Activated naive CD4-positive, alpha-beta T cell treated with anti-CD3 and anti-CD28 coated beads for 36 hours (primary cell): ENCODE results near the gene PTPRE. TPM values are rescaled to one million over a fixed set of nuclear protein-coding genes. Genes with fewer than 3 reads are reported as not detected.

Experiments
- CTCF ChIA-PET: fragments of 350-600 bp; sonication (Branson Sonifier 250); formaldehyde crosslinking; loops from one replicate; lab custom pipeline; 2021; ENCODE audit warnings: antibody characterized with exemption; lab: Charles Lee
- DNase-seq: peaks from one replicate; pipeline ENCODE4 v3.0.0-alpha.2; 2020
- H3K27ac Mint-ChIP-seq: one replicate; pipeline ENCODE4 v1.8.0; 2021; ENCODE audit warnings: mild to moderate bottlenecking, mixed read lengths
- H3K27me3 Mint-ChIP-seq: one replicate; pipeline ENCODE4 v1.8.0; 2021; ENCODE audit warnings: low read depth, mixed read lengths
- H3K36me3 Mint-ChIP-seq: one replicate; pipeline ENCODE4 v1.8.0; 2021; ENCODE audit warnings: low read depth, mixed read lengths
- H3K4me1 Mint-ChIP-seq: one replicate; pipeline ENCODE4 v1.8.0; 2021; ENCODE audit warnings: low read depth, mixed read lengths
- H3K4me3 Mint-ChIP-seq: one replicate; pipeline ENCODE4 v1.8.0; 2021; ENCODE audit warnings: mild to moderate bottlenecking, moderate library complexity, mixed read lengths
- H3K9me3 Mint-ChIP-seq: one replicate; pipeline ENCODE4 v1.8.0; 2021; ENCODE audit warnings: mixed read lengths
- intact Hi-C: fragments of 100-400 bp; cut with micrococcal nuclease; formaldehyde crosslinking; loops from one replicate; pipeline ENCODE4 v1.15.1; 2023
- total RNA-seq, 2 experiments: library from RNA; stranded (reverse); gene quantifications; one replicate each; pipeline ENCODE4 v1.2.3, GENCODE V29; 2021

The PTPRE gene
- total RNA-seq, 2 experiments from 2014 or later: 13.4 to 16.4 TPM

DNA sequence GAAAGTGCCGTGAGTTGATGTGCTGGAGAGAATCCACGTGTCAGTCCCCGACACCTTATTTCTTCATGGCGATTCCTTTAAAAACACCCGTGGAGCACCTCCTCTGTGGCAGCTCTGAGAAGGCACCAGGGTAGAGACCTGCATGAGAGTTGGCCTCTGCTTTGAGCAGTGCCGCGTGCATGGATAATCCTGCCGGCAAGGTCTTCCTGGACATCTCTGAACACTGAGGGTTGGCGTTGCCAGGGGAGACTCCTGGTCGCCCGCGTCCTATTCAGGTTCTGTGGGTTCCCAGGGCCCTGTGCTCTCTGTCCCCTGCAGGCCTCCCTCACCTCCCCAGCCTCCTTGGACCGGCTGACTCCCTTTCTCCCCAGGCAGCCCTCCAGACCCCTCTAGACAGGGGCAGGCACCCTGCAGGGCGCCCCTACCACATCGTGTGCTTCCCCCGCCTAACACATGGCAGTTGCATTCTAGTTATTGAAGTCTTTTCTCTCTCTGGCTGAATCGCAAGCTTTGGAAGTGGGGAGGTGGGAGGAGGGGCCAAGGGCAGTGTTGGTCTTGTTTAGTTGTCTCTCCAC is 123.7 kb downstream of the PTPRE start:
- no peaks in the 10 kb centered on the region for H3K9me3 Mint-ChIP-seq
- no peak overlapping the region for H3K27ac Mint-ChIP-seq
- H3K36me3 Mint-ChIP-seq: no peaks in the 10 kb centered on the region
- CTCF ChIA-PET: no interaction called here
- no peaks in the 10 kb centered on the region for H3K27me3 Mint-ChIP-seq
- H3K4me1 Mint-ChIP-seq: peaks cover 14% of the 10 kb centered on the region
- intact Hi-C loops: no loop called here
- no peak overlapping the region for H3K4me3 Mint-ChIP-seq
- no peak for DNase-seq

GRCh38 chr10:128031216-128031615 is 124.3 kb downstream of the PTPRE start:
- Mint-ChIP-seq H3K27me3 (no peaks in the 10 kb centered on the region), H3K27ac (no peak overlapping the region), H3K9me3 (no peaks in the 10 kb centered on the region), H3K4me3 (no peak overlapping the region), H3K36me3 (no peaks in the 10 kb centered on the region), H3K4me1 (peaks cover 16% of the 10 kb centered on the region)
- CTCF ChIA-PET: no interaction called here
- intact Hi-C loops: no loop called here
- DNase-seq: no peak

DNA sequence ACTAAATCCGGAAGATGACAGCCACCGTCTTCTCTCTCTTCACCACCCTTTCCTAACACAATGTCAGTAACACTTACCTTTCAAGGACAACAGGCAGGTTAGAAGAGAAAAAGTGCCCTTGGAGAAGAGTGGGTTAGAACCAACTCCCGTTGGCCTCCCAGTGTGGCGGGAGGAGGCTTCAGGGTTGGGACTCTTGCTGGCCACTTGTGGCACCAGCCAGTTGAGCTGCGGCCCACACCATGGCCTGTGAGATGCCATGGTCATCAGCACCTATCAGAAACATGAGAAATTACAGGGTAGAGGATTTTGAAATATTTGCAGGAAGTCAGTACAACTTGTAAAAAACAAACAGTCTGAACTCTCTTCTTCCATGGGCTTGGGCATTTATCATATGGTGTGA is 125.6 kb downstream of the PTPRE start:
- no peaks in the 10 kb centered on the region for H3K9me3 Mint-ChIP-seq
- H3K36me3 Mint-ChIP-seq: no peaks in the 10 kb centered on the region
- H3K4me1 Mint-ChIP-seq: peaks cover 7% of the 10 kb centered on the region
- H3K4me3 Mint-ChIP-seq: no peak overlapping the region
- no peaks in the 10 kb centered on the region for H3K27me3 Mint-ChIP-seq
- no peak overlapping the region for H3K27ac Mint-ChIP-seq
- DNase-seq: no peak
- intact Hi-C loops: no loop called here
- CTCF ChIA-PET: interaction anchor here (0.9 to 6.6 kb wide), 3 partner anchors 36 to 125 kb away, joined by 3 to 281 read pairs (median 5); partner anchors contain the start of gene PTPRE

DNA sequence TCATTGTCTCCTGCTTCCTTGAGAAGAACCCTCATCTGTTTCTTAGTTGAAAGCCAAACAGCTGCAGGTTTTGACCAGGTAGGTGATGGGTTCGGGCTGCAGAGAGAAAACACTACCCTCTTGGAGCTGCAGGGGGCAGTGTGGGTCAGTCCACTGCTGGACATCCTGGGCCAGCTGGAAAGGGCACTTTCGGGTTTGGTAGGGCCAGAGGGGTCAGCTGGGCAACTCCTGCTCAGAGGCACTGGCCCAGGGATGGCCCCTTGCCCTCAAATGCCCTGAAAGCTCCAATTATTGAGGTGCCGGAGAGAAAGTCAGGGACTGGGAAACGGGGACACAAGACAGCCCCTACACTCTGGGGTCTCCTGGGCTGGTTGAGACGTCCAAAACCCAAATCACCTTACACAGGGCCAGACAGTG is 128.7 kb downstream of the PTPRE start:
- peak; percentile 78 for DNase-seq
- H3K27ac Mint-ChIP-seq: no peak overlapping the region
- no peaks in the 10 kb centered on the region for H3K27me3 Mint-ChIP-seq
- intact Hi-C loops: loop anchor here (1.0 kb wide), 3 partner anchors 12 to 115 kb away; no protein-coding TSS in a partner anchor
- no peaks in the 10 kb centered on the region for H3K36me3 Mint-ChIP-seq
- H3K4me3 Mint-ChIP-seq: no peak overlapping the region
- CTCF ChIA-PET: interaction anchor here (1.0 to 6.6 kb wide), 26 partner anchors 8 to 131 kb away, joined by 3 to 281 read pairs (median 5); partner anchors contain the start of gene PTPRE
- no peaks in the 10 kb centered on the region for H3K9me3 Mint-ChIP-seq
- H3K4me1 Mint-ChIP-seq: peaks cover 3% of the 10 kb centered on the region

DNA sequence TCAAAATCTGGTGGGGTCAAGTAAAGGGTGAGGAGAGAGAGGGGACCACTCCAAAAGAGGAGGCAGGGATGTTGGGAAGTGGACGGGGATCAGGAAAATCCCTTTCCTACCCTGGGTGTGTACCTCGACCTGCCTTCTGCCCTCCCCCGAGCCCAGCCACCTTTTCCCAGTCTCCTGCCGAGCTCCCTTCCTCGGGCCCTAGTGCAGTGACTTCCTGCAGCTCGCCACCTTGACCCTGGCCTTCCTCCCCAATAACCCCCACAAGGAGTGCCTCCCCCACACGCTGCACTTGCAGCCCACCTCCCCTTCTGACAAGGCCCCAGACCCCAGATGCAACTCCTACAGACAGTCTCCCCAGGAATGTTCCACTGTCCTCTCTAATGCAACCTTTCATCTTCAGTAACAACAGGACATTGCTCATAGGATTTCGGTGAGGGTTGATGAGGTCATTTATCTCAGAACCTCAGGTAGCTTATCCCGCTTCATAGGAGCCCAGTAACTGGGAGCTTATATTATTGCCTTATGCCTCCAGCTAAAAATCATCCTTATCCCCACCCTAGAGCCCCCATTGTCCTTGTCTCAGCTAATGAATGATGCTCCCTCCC is 129.2 kb downstream of the PTPRE start:
- CTCF ChIA-PET: interaction anchor here (0.6 to 6.6 kb wide), 23 partner anchors 8 to 131 kb away, joined by 3 to 281 read pairs (median 5); no protein-coding TSS in a partner anchor
- intact Hi-C loops: no loop called here
- Mint-ChIP-seq H3K27me3 (no peaks in the 10 kb centered on the region), H3K4me3 (no peak overlapping the region), H3K4me1 (peaks cover 3% of the 10 kb centered on the region), H3K36me3 (no peaks in the 10 kb centered on the region), H3K27ac (no peak overlapping the region), H3K9me3 (no peaks in the 10 kb centered on the region)
- no peak for DNase-seq

DNA sequence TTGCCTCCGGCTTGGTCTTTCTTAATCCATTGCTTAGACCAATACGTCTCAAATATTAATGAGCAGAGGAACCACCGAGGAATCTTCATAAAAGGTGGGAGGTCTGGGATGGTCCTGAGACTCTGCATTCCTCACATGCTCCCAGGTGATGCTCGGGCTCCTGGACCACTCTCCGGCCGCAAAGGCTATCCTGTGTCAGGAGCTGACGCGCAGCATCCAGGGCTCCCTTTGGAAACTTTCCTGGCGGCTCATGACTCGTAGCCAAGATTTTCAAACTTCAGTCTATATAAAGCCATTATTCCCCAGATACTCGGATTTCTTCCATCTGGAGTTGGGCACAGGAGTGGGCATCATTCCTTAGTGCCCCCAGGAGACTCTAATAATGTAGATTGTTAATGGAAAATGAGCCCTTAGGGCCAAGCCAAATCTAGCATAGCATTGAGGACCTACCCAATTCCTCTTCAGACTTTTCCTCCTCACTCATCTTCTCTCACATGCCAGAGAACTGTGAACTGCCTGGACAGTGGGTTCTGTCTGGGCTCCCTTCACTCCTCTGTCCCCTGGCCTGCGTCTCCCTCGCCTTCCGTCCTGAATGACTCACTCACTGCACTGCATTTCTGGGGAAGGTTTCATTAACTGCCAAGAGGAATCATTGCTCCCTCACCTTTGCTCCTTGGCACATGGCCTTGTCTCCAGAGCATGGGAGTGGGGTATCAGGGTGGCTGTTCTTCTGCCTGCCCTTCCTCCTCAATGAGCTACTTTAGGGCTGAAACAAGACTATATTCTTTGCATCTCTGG is 130.0 kb downstream of the PTPRE start:
- intact Hi-C loops: no loop called here
- DNase-seq: no peak
- no peaks in the 10 kb centered on the region for H3K9me3 Mint-ChIP-seq
- H3K27me3 Mint-ChIP-seq: no peaks in the 10 kb centered on the region
- H3K27ac Mint-ChIP-seq: no peak overlapping the region
- H3K4me1 Mint-ChIP-seq: peaks cover 3% of the 10 kb centered on the region
- CTCF ChIA-PET: interaction anchor here (1.0 to 6.6 kb wide), 9 partner anchors 10 to 151 kb away, joined by 3 to 281 read pairs (median 17); no protein-coding TSS in a partner anchor
- H3K36me3 Mint-ChIP-seq: no peaks in the 10 kb centered on the region
- H3K4me3 Mint-ChIP-seq: no peak overlapping the region

DNA sequence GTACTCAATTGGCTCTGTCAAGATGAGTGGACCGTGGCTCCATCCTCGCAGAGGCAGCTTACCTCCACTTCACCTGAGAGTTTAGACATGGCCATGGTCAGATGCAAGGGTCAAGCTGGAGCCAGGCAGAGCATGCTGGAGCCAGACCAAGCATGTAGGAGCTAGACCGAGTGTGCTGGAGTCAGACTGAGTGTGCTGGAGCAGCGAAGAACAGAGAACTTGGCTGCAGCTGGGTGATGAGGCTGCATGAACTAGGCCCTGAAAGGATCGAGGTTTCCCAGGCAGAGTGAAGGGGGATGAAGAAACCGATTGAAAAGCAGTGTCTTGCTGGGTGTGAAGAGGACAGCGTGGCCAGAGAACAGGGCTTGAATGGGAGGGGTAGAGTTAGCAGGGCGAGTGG is 133.2 kb downstream of the PTPRE start:
- no peak overlapping the region for H3K27ac Mint-ChIP-seq
- H3K4me3 Mint-ChIP-seq: no peak overlapping the region
- H3K36me3 Mint-ChIP-seq: no peaks in the 10 kb centered on the region
- no peaks in the 10 kb centered on the region for H3K27me3 Mint-ChIP-seq
- peaks cover 3% of the 10 kb centered on the region for H3K4me1 Mint-ChIP-seq
- intact Hi-C loops: no loop called here
- H3K9me3 Mint-ChIP-seq: no peaks in the 10 kb centered on the region
- CTCF ChIA-PET: no interaction called here
- DNase-seq: no peak

DNA sequence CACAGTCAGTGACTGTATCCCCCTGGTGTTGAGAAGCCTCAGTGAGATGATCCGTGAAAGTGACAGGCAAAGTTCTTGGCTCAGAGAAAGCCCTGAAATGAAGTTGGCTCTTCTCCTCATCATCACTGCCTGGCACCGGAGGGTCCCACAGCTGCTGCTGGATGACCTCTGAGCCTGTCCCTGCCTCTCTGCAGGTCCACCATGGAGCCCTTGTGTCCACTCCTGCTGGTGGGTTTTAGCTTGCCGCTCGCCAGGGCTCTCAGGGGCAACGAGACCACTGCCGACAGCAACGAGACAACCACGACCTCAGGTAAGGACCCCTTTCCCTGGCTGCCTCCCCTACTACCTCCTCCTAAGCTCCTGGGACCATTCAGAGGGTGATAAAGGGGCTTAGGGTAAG is 133.8 kb downstream of the PTPRE start:
- no peak overlapping the region for H3K4me3 Mint-ChIP-seq
- CTCF ChIA-PET: interaction anchor here (0.9 to 1.1 kb wide), 3 partner anchors 18 to 37 kb away, joined by 4 to 8 read pairs (median 4); no protein-coding TSS in a partner anchor
- no peak overlapping the region for H3K27ac Mint-ChIP-seq
- no peaks in the 10 kb centered on the region for H3K36me3 Mint-ChIP-seq
- H3K4me1 Mint-ChIP-seq: peaks cover under 1% of the 10 kb centered on the region
- H3K27me3 Mint-ChIP-seq: no peaks in the 10 kb centered on the region
- no peaks in the 10 kb centered on the region for H3K9me3 Mint-ChIP-seq
- intact Hi-C loops: no loop called here
- no peak for DNase-seq

GRCh38 chr10:128042131-128042610 is 135.3 kb downstream of the PTPRE start:
- CTCF ChIA-PET: no interaction called here
- Mint-ChIP-seq H3K27me3 (no peaks in the 10 kb centered on the region), H3K4me1 (peaks cover 9% of the 10 kb centered on the region), H3K27ac (no peak overlapping the region), H3K36me3 (no peaks in the 10 kb centered on the region), H3K4me3 (no peak overlapping the region), H3K9me3 (no peaks in the 10 kb centered on the region)
- DNase-seq: no peak
- intact Hi-C loops: no loop called here

GRCh38 chr10:128043259-128044045 is 136.5 kb downstream of the PTPRE start:
- intact Hi-C loops: no loop called here
- H3K27ac Mint-ChIP-seq: no peak overlapping the region
- no peak for DNase-seq
- H3K4me3 Mint-ChIP-seq: no peak overlapping the region
- H3K4me1 Mint-ChIP-seq: peaks cover 15% of the 10 kb centered on the region
- no peaks in the 10 kb centered on the region for H3K9me3 Mint-ChIP-seq
- H3K36me3 Mint-ChIP-seq: no peaks in the 10 kb centered on the region
- CTCF ChIA-PET: interaction anchor here (2.5 to 10.3 kb wide), 2 partner anchors 8 to 26 kb away, joined by 14 to 74 read pairs; no protein-coding TSS in a partner anchor
- no peaks in the 10 kb centered on the region for H3K27me3 Mint-ChIP-seq

GRCh38 chr10:128044186-128044585 is 137.3 kb downstream of the PTPRE start:
- DNase-seq: no peak
- Mint-ChIP-seq H3K27me3 (no peaks in the 10 kb centered on the region), H3K36me3 (peaks cover 4% of the 10 kb centered on the region), H3K4me1 (peaks cover 21% of the 10 kb centered on the region), H3K9me3 (no peaks in the 10 kb centered on the region), H3K4me3 (no peak overlapping the region), H3K27ac (no peak overlapping the region)
- CTCF ChIA-PET: interaction anchor here (2.5 to 10.3 kb wide), 2 partner anchors 9 to 25 kb away, joined by 14 to 74 read pairs; no protein-coding TSS in a partner anchor
- intact Hi-C loops: no loop called here
